ENCODE data around the gene TBL1Y.

DNA sequence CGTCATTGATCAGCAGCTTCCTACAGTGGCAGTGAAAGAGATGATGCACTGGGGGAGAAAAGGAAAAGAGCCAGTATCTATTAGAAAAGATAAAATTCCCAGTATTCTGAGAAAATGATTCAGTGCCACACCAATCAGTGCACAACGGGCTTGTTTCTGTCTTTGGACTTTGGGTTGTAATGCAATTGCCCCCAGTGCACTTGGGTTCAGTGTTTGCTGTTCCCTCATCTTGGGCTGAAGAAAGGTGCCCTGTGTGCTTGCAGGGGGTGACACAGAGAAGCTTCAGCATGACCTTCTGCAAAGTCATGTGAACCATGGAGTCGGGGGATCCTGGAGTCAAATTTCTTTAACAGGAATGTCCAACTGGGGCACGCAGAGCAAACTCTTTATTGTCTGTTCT, 131.5 kb downstream of the TBL1Y start:
- TF ChIP-seq CTCF (IDR thresholded peaks at IDR 0.05 in 8 of 11, conservative IDR thresholded peaks at IDR 0.05 in 3 of 11) (no peak), POLR2A (IDR thresholded peaks at IDR 0.05) (no peak)
